K562 (cell line): Measurements from ENCODE around the gene SOST. TPM values are rescaled to one million over a fixed set of nuclear protein-coding genes. Genes with fewer than 3 reads are reported as not detected.

ENCODE experiments used
- ATAC-seq: fragments of 200-7000 bp; cut with Tn5 transposase; 3 replicates; pipeline ENCODE4 v1.9.1; 2020; ENCODE audit warnings: moderate library complexity
- BruUV-seq: library from RNA; stranded (reverse); fragments of 400-500 nt; replicated peaks from 2 replicates; lab custom pipeline; 2021; lab: Mats Ljungman, UMichigan
- CTCF ChIA-PET: fragments of 300-600 bp; formaldehyde crosslinking; extraction: SDS; loops from one replicate; lab custom pipeline; 2021; ENCODE audit warnings: low intra/inter-chr PET ratio; lab: Yijun Ruan, JAX
- POLR2A ChIA-PET: fragments of 300-600, 350-650 bp; sonication (Branson Sonifier 250); formaldehyde crosslinking; extraction: SDS; loops from one replicate; lab custom pipeline; 2021; ENCODE audit warnings: antibody characterized with exemption, inconsistent platforms; lab: Yijun Ruan, JAX
- DNase-seq, 4 experiments: peaks; one replicate each; pipeline versions ENCODE4 v3.0.0 to v3.0.0-alpha.2; 2011 to 2018; ENCODE audit warnings: low spot score in 3 of 4, mixed read lengths in 3 of 4; ENCODE audit errors: extremely low read depth in 1 of 4
- FAIRE-seq: peaks from 2 replicates; lab custom pipeline; 2011; peaks lifted over from hg19 to GRCh38; lab: Jason Lieb, UNC
- H2AFZ ChIP-seq: 2 replicates; pipeline ENCODE4 v1.6.0; 2011; ENCODE audit warnings: low read depth, low read length, control low read depth, inconsistent platforms
- H3K27ac ChIP-seq: fragments of 200-600 bp; 3 replicates; pipeline ENCODE4 v1.8.0; 2011; ENCODE audit warnings: low read depth, mild to moderate bottlenecking, control low read depth, inconsistent platforms, low read length, moderate library complexity, mixed read lengths; ENCODE audit errors: extremely low read depth
- H3K27me3 ChIP-seq, 2 experiments: fragments of 300-600 bp in 1 of 2; 2 replicates in 1 of 2; 3 replicates in 1 of 2; pipeline versions ENCODE4 v1.6.0 to v1.8.0; 2011; ENCODE audit warnings: inconsistent platforms in 2 of 2, low read length in 2 of 2, mild to moderate bottlenecking in 1 of 2, mixed read lengths in 1 of 2, moderate library complexity in 1 of 2; ENCODE audit not compliant: control insufficient read depth in 2 of 2, insufficient read depth in 2 of 2
- H3K36me3 ChIP-seq: fragments of 300-600 bp; 3 replicates; pipeline ENCODE4 v1.8.0; 2011; ENCODE audit warnings: mild to moderate bottlenecking, low read length, inconsistent platforms; ENCODE audit not compliant: control insufficient read depth, insufficient read depth
- H3K4me1 ChIP-seq, 2 experiments: fragments of 200-600 bp in 1 of 2; replicated peaks in 1 of 2; 2 replicates in 1 of 2; 3 replicates in 1 of 2; pipeline versions ENCODE4 v1.5.1 to v1.8.0; 2011; ENCODE audit warnings: inconsistent platforms in 2 of 2, low read length in 2 of 2, mild to moderate bottlenecking in 1 of 2, mixed read lengths in 1 of 2, moderate library complexity in 1 of 2; ENCODE audit not compliant: control insufficient read depth in 2 of 2, insufficient read depth in 2 of 2
- H3K4me2 ChIP-seq: 2 replicates; pipeline ENCODE4 v1.6.1; 2011; ENCODE audit warnings: low read length, control low read depth, inconsistent platforms, mixed read lengths; ENCODE audit not compliant: insufficient read depth
- H3K4me3 ChIP-seq: fragments of 200-600 bp; sonication (generic), shearing (Covaris generic); 2 replicates; pipeline ENCODE4 v1.5.1; 2016; ENCODE audit warnings: control low read depth, inconsistent platforms
- H3K79me2 ChIP-seq: fragments of 200-600 bp; 3 replicates; pipeline ENCODE4 v1.8.0; 2011; ENCODE audit warnings: low read length, inconsistent platforms; ENCODE audit not compliant: control insufficient read depth, insufficient read depth
- H3K9ac ChIP-seq, 2 experiments: 2 replicates each; pipeline versions ENCODE4 v1.6.0 to v1.6.1; 2011; ENCODE audit warnings: low read depth in 2 of 2, low read length in 2 of 2, control low read depth in 1 of 2, inconsistent platforms in 1 of 2, mild to moderate bottlenecking in 1 of 2, mixed read lengths in 1 of 2; ENCODE audit not compliant: insufficient read depth in 1 of 2
- H3K9me1 ChIP-seq: one replicate; pipeline ENCODE4 v1.6.0; 2011; ENCODE audit warnings: inconsistent platforms, mild to moderate bottlenecking, low read length, moderate library complexity; ENCODE audit not compliant: control insufficient read depth, insufficient read depth
- H3K9me3 ChIP-seq: replicated peaks from 2 replicates; pipeline ENCODE4 v1.5.1; 2011; ENCODE audit warnings: low read depth, low read length, inconsistent platforms; ENCODE audit not compliant: control insufficient read depth, insufficient read depth
- H4K20me1 ChIP-seq: replicated peaks from 2 replicates; pipeline ENCODE4 v1.6.1; 2011; ENCODE audit warnings: low read length, inconsistent platforms, mixed read lengths; ENCODE audit not compliant: control insufficient read depth, insufficient read depth
- BRCA1 ChIP-seq, 2 experiments: fragments of 450-650 bp in 1 of 2; sonication (generic) in 1 of 2; formaldehyde crosslinking in 1 of 2; IDR thresholded peaks; 2 replicates each; pipeline versions ENCODE4 v1.5.0 to v1.6.1; 2017 to 2020; ENCODE audit warnings: mild to moderate bottlenecking in 1 of 2, missing genetic modification reagents in 1 of 2
- GTF2F1 ChIP-seq: IDR thresholded peaks from 2 replicates; pipeline ENCODE4 v1.6.1; 2011; ENCODE audit warnings: low read depth, low read length, improper control_type of control experiment
- KDM5B ChIP-seq: fragments of 200-600 bp; sonication (generic); IDR thresholded peaks from 2 replicates; pipeline ENCODE4 v1.6.1; 2012; ENCODE audit warnings: low read depth, mild to moderate bottlenecking, moderate library complexity, low read length, control low read depth, inconsistent platforms; ENCODE audit not compliant: insufficient replicate concordance
- MAFG ChIP-seq: fragments of 450-650 bp; conservative IDR thresholded peaks from 2 replicates; pipeline ENCODE4 v1.6.1; 2016; ENCODE audit warnings: missing genetic modification characterization, missing compliant biosample characterization
- MBD1 ChIP-seq: fragments of 250-450 bp; sonication (Bioruptor Pico); IDR thresholded peaks from 2 replicates; pipeline ENCODE4 v1.8.0; 2022; ENCODE audit warnings: inconsistent platforms
- MNT ChIP-seq, 2 experiments: fragments of 450-650 bp; conservative IDR thresholded peaks; 2 replicates each; pipeline ENCODE4 v1.6.1; 2017; ENCODE audit warnings: mild to moderate bottlenecking in 2 of 2, moderate library complexity in 2 of 2
- NR2F6 ChIP-seq: fragments of 450-650 bp; formaldehyde crosslinking; IDR thresholded peaks from 2 replicates; pipeline ENCODE4 v1.4.0; 2020; ENCODE audit warnings: mild to moderate bottlenecking
- RCOR1 ChIP-seq, 2 experiments: IDR thresholded peaks; 2 replicates each; pipeline ENCODE4 v1.6.1; 2012; ENCODE audit warnings: low read depth in 2 of 2, low read length in 2 of 2, borderline replicate concordance in 1 of 2, improper control_type of control experiment in 1 of 2
- TAF7 ChIP-seq: fragments of 450-650 bp; IDR thresholded peaks from 2 replicates; pipeline ENCODE4 v1.6.1; 2016; ENCODE audit warnings: missing genetic modification characterization, missing compliant biosample characterization
- ZBTB8A ChIP-seq: fragments of 450-650 bp; IDR thresholded peaks from 2 replicates; pipeline ENCODE4 v1.6.1; 2018; ENCODE audit warnings: mild to moderate bottlenecking, moderate library complexity; ENCODE audit not compliant: partially characterized antibody
- ZNF436 ChIP-seq: fragments of 250-450, 450-650 bp; sonication (Bioruptor Pico); formaldehyde crosslinking; IDR thresholded peaks from 2 replicates; pipeline ENCODE4 v1.7.0; 2020; ENCODE audit warnings: mild to moderate bottlenecking
- WGBS: fragments of 100-300 bp; shearing (Covaris generic); methylation state at CpG from one replicate; pipeline ENCODE4 v1.1.6; 2016; ENCODE audit warnings: low coverage, mixed read lengths; ENCODE audit not compliant: insufficient coverage; ENCODE audit errors: missing lambda C conversion rate; 5-methylcytosine and 5-hydroxymethylcytosine counted together
- in situ Hi-C: fragments of 300-500 bp; cut with MboI; formaldehyde crosslinking; loops from 4 replicates; pipeline ENCODE4 v1.15.0; 2018; ENCODE audit warnings: inconsistent platforms, mixed read lengths
- intact Hi-C: fragments of 100-400 bp; cut with micrococcal nuclease; formaldehyde crosslinking; loops from 2 replicates; pipeline ENCODE4 v1.14.2; 2022
- polyA plus RNA-seq, 8 experiments: library from polyadenylated mRNA; depleted of rRNA in 4 of 8; stranded (reverse) in 5 of 8; unstranded in 3 of 8; fragments of >200 nt; fragmentation: Nextera tagmentation in 2 of 8; fragmentation: Illumina TruSeq in 1 of 8; extraction: Ambion mirVana in 2 of 8; extraction: Trizol in 1 of 8; gene quantifications; 2 replicates each; pipeline versions ENCODE4 v1.2.1 to v1.2.3, GENCODE V29; 2011 to 2014; ENCODE audit warnings: inconsistent platforms in 1 of 8, missing spikeins in 1 of 8
- total RNA-seq, 7 experiments: library from RNA; depleted of rRNA in 6 of 7; stranded (reverse); fragments of >200 nt in 6 of 7; fragmentation: Illumina TruSeq in 2 of 7; extraction: Trizol in 2 of 7; gene quantifications; 2 replicates each; pipeline versions ENCODE4 v1.2.1 to v1.2.3, GENCODE V29; 2011 to 2021; ENCODE audit warnings: low replicate concordance in 1 of 7
- TF ChIP-seq, protein P1 (sequence below), 2 experiments: fragments of 450-650 bp in 1 of 2; sonication (generic) in 1 of 2; formaldehyde crosslinking in 1 of 2; IDR thresholded peaks in 1 of 2; conservative IDR thresholded peaks in 1 of 2; 2 replicates each; pipeline versions ENCODE4 v1.6.1 to v1.8.1; 2016 to 2023; ENCODE audit warnings: mild to moderate bottlenecking in 2 of 2, moderate library complexity in 2 of 2, inconsistent platforms in 1 of 2, missing genetic modification reagents in 1 of 2
- TF ChIP-seq, protein P2 (sequence below): fragments of 200-800 bp; sonication (Bioruptor generic); IDR thresholded peaks from 2 replicates; pipeline ENCODE4 v1.6.1; 2017; ENCODE audit warnings: missing genetic modification characterization, missing compliant biosample characterization

SOST gene
- total and polyA plus RNA-seq, 9 of the 15 experiments (the other 6 are each of a cell fraction or from before 2014, with no cell fraction given), result not detected

DNA sequence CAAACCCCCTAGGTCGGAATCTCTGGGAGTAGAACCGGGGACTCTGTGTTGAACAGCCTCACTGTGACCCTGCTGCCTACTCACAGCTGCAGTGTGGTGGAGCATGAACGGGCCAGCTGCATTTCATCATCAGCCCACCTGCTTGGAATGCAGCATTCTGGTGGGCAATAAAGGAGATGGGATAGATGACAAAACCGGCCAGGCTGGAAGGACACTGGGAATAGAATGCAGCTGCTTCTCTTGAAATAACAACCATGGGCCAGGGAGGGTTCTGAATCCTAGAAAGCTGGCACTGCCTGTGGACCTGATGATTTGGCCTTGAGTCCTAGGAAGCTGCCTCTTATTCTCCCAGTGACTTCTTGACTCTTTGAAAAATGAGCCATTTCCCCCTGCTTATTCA is 45.2 kb upstream of the SOST start:
- peaks cover 0 to 5% of the 10 kb centered on the region in 2 experiments; a peak in 1 of 5 replicates for H3K27me3 ChIP-seq
- WGBS, result 15% methylated on average over 4 of the region's 4 CpGs
- FAIRE-seq, result no peak
- H3K9me3 ChIP-seq, result no peaks in the 10 kb centered on the region
- H3K4me1 ChIP-seq, result no peaks in the 10 kb centered on the region
- in situ Hi-C loops, result no loop called here
- H3K4me3 ChIP-seq, result no peak overlapping the region
- H3K27ac ChIP-seq, result no peak overlapping the region
- no TSS peak for BruUV-seq
- POLR2A ChIA-PET, result no interaction called here
- CTCF ChIA-PET, result no interaction called here
- no peak overlapping the region for H3K9ac ChIP-seq
- no peak overlapping the region for H3K4me2 ChIP-seq
- no peaks in the 10 kb centered on the region for H3K79me2 ChIP-seq
- H2AFZ ChIP-seq, result no peak overlapping the region
- H3K36me3 ChIP-seq, result peaks cover 4% of the 10 kb centered on the region; the same call in 1 of the 3 replicates
- no peaks in the 10 kb centered on the region for H3K9me1 ChIP-seq
- no peak for DNase-seq
- no peaks in the 10 kb centered on the region for H4K20me1 ChIP-seq
- ATAC-seq, result no peak
- intact Hi-C loops, result no loop called here
- TF ChIP-seq MNT (conservative IDR thresholded peaks at IDR 0.05) (no peak), MBD1 (CRISPR knock-in tag) (no peak), GTF2F1 (no peak), NR2F6 (CRISPR knock-in tag) (no peak), RCOR1 (IDR thresholded peaks at IDR 0.05; ENCODE audit: borderline replicate concordance in 1 of 2, low read depth in 2 of 2, low read length in 2 of 2) (no peak), BRCA1 (IDR thresholded peaks at IDR 0.05) (no peak), BRCA1 (CRISPR knock-in tag; IDR thresholded peaks at IDR 0.05) (no peak), ZNF436 (CRISPR knock-in tag) (no peak), TAF7 (tag) (no peak), KDM5B (no peak), ZBTB8A (no peak), MAFG (tag) (no peak)
- TF ChIP-seq, protein P1, sequence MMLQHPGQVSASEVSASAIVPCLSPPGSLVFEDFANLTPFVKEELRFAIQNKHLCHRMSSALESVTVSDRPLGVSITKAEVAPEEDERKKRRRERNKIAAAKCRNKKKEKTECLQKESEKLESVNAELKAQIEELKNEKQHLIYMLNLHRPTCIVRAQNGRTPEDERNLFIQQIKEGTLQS (IDR thresholded peaks at IDR 0.05), result no peak
- TF ChIP-seq, protein P1 (CRISPR knock-in tag; conservative IDR thresholded peaks at IDR 0.05), result no peak
- TF ChIP-seq, protein P2, sequence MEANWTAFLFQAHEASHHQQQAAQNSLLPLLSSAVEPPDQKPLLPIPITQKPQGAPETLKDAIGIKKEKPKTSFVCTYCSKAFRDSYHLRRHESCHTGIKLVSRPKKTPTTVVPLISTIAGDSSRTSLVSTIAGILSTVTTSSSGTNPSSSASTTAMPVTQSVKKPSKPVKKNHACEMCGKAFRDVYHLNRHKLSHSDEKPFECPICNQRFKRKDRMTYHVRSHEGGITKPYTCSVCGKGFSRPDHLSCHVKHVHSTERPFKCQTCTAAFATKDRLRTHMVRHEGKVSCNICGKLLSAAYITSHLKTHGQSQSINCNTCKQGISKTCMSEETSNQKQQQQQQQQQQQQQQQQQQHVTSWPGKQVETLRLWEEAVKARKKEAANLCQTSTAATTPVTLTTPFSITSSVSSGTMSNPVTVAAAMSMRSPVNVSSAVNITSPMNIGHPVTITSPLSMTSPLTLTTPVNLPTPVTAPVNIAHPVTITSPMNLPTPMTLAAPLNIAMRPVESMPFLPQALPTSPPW (CRISPR knock-in tag), result no peak
